Uterus (tissue), 2 donors: ENCODE measurements around the gene AOAH.

Source experiments
- POLR2A ChIP-seq, 2 donors: fragments of 450-650 bp; IDR thresholded peaks; one replicate each; pipeline ENCODE4 v1.6.1; 2016; ENCODE audit warnings: antibody characterized with exemption in 2 of 2, mild to moderate bottlenecking in 1 of 2, moderate library complexity in 1 of 2
- TF ChIP-seq, protein P1 (sequence below), 4 experiments: fragments of 200-600 bp in 2 of 4; fragments of 450-650 bp in 2 of 4; sonication (generic) in 2 of 4; IDR thresholded peaks; one replicate each; pipeline ENCODE4 v1.5.1; 2016 to 2019; ENCODE audit warnings: antibody characterized with exemption in 4 of 4, mild to moderate bottlenecking in 2 of 4, moderate library complexity in 1 of 4

- no peak for TF ChIP-seq POLR2A (IDR thresholded peaks at IDR 0.05)
- TF ChIP-seq, protein P1, sequence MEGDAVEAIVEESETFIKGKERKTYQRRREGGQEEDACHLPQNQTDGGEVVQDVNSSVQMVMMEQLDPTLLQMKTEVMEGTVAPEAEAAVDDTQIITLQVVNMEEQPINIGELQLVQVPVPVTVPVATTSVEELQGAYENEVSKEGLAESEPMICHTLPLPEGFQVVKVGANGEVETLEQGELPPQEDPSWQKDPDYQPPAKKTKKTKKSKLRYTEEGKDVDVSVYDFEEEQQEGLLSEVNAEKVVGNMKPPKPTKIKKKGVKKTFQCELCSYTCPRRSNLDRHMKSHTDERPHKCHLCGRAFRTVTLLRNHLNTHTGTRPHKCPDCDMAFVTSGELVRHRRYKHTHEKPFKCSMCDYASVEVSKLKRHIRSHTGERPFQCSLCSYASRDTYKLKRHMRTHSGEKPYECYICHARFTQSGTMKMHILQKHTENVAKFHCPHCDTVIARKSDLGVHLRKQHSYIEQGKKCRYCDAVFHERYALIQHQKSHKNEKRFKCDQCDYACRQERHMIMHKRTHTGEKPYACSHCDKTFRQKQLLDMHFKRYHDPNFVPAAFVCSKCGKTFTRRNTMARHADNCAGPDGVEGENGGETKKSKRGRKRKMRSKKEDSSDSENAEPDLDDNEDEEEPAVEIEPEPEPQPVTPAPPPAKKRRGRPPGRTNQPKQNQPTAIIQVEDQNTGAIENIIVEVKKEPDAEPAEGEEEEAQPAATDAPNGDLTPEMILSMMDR (IDR thresholded peaks at IDR 0.05): no peak
Observed at GRCh38 chr7:36728143-36728542, 3.8 kb upstream of the AOAH start.
